Stimulated activated CD4-positive, alpha-beta T cell treated with anti-CD3 and anti-CD28 coated beads, Interleukin-12 subunit alpha, Interleukin-12 subunit beta, amount 100 ng/mL, for 48 hours (primary cell): ENCODE results near the gene SMAP1.
A peak's percentile ranks its signal among the peaks of the same experiment; 100 is the strongest.

Experiments
- DNase-seq, 3 donors: peaks; one replicate each; pipeline ENCODE4 v3.0.0-alpha.2; 2020; ENCODE audit warnings: low read depth in 2 of 3, low spot score in 1 of 3

The SMAP1 gene

GRCh38 chr6:70680396-70680795 lies 12.7 kb downstream of the SMAP1 start:
- DNase-seq: no peak

- DNase-seq: no peak
Measured at GRCh38 chr6:70684794-70685493, 17.3 kb downstream of the SMAP1 start.

GRCh38 chr6:70685494-70686180 lies 18.0 kb downstream of the SMAP1 start:
- no peak for DNase-seq

- no peak for DNase-seq
Measured at GRCh38 chr6:70686548-70687133, 19.0 kb downstream of the SMAP1 start.

- DNase-seq: no peak
Measured at GRCh38 chr6:70693887-70694286, 26.2 kb downstream of the SMAP1 start.

GRCh38 chr6:70694371-70694770 lies 26.7 kb downstream of the SMAP1 start:
- no peak for DNase-seq

GRCh38 chr6:70700922-70701876 lies 33.5 kb downstream of the SMAP1 start:
- DNase-seq: no peak

- no peak for DNase-seq
Measured at GRCh38 chr6:70705772-70706171, 38.1 kb downstream of the SMAP1 start.

GRCh38 chr6:70706491-70707123 lies 38.9 kb downstream of the SMAP1 start:
- DNase-seq: peak in 1 of 3 donors; percentile 30

GRCh38 chr6:70707893-70708292 lies 40.2 kb downstream of the SMAP1 start:
- DNase-seq: no peak

- DNase-seq: no peak
Measured at GRCh38 chr6:70708448-70708847, 40.8 kb downstream of the SMAP1 start.

GRCh38 chr6:70709826-70710225 lies 42.1 kb downstream of the SMAP1 start:
- no peak for DNase-seq

- DNase-seq: no peak
Measured at GRCh38 chr6:70714716-70715257, 47.1 kb downstream of the SMAP1 start.

- no peak for DNase-seq
Measured at GRCh38 chr6:70717038-70717801, 49.5 kb downstream of the SMAP1 start.

GRCh38 chr6:70724524-70724923 lies 56.8 kb downstream of the SMAP1 start:
- DNase-seq: no peak

GRCh38 chr6:70725817-70726415 lies 58.2 kb downstream of the SMAP1 start:
- DNase-seq: no peak

- no peak for DNase-seq
Measured at GRCh38 chr6:70734381-70734780, 66.7 kb downstream of the SMAP1 start.

- DNase-seq: no peak
Measured at GRCh38 chr6:70734979-70735378, 67.3 kb downstream of the SMAP1 start.

- no peak for DNase-seq
Measured at GRCh38 chr6:70735513-70735912, 67.8 kb downstream of the SMAP1 start.
